NCI-H146 treated with DMSO at 0.1 percent for 48 hours (cell line): Measurements from ENCODE around the gene PNKP.

Source experiments
- DNase-seq: peaks from one replicate; lab custom pipeline; 2025; ENCODE audit not compliant: unreplicated experiment; lab: John Stamatoyannopoulos, UW

Gene PNKP

DNA sequence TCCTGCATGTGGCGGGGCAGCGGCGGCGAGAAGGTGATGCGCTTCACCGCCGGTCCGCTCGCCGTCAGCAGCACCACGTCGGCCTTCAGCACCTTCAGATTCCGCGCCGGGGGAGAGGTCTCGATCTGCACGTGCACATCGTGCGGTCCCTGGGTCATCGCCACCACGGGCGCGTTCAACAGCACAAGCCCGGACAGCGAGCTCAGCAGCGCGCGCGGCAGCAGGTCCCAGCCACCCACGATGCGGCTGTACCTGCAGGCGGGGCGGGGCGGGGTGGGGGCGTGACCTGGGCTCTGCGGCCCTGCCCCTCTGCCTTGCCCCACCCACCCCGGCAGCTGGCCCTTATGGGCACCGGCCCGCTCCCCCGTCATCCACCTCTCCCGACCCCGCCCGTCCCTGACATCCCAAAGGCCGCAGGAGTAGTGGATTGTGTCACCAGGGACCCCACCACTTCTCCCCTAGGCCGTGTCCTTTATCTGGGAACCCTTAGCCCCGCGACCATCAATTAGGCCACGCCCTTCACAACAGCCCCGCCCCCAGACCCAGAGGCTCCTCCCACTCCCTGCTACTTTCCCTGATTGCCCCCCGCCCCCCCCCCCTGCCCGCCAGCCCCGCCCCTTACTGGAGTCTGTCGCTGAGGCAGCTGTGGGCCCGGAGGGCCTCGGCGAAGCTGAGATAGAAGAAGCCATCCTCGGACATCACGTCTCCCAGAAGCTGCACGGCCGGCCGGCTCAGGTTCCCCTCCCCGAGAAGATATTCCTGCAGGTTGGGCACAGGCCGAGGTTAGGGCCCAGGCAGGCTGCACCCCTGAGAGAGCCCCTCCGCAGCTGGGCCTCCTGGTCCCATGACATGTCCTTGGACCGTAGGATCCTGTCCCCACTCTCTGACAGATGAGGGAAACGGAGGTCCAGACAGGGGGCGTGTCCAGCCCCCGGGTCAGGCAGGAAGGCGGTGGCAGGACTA is 23.3 kb upstream of the PNKP start:
- DNase-seq: peak; percentile 68

- DNase-seq: peak; percentile 56
Measured at GRCh38 chr19:49889687-49890348, 22.4 kb upstream of the PNKP start.

- no peak for DNase-seq
Measured at GRCh38 chr19:49889038-49889686, 21.8 kb upstream of the PNKP start.

DNA sequence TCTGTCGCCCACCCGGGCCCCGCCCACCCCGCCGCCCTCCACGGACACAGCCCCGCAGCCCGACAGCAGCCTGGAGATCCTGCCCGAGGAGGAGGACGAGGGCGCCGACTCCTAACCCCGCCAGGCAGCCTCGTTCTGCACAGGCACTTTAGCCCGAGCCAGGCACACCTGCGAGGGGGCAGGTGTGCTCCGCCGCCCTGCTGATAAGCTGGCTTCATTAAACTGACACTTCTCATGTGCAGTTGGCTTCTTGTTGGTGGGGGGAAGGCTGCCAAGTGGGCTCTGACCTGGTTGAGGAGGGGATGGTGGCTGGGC is 21.1 kb upstream of the PNKP start:
- DNase-seq: peak; percentile 64

- DNase-seq: no peak
Measured at GRCh38 chr19:49887665-49888509, 20.5 kb upstream of the PNKP start.

DNA sequence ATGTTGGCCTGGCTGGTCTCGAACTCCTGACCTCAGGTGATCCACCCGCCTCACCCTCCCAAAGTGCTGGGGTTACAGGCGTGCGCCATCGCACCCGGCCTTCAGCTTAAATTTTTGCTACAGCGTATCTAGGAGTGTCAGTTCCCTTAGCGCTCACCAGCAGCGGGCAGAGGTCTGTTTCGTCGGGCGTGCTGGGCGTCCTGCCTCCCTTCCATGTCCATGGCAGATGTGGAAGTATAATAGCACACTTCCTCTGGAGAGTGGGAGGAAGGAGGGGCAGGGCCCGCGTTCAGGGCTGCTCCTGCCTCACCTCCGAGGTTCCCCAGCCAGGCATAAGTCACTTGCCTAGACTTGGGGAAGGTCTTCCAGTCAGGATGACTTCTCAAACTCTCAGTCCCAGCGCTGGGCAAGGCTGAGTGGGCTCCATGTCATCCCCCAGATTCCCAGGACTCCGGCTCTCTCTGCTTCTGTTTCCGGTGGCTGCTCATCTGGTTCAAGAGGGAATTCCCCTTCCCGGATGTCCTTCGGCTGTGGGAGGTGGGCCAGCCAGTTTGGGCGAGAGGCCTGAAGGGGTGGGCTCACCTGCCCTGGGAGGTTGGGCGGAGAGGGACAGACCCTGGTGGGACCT is 19.8 kb upstream of the PNKP start:
- no peak for DNase-seq

GRCh38 chr19:49884760-49885159 is 17.4 kb upstream of the PNKP start:
- no peak for DNase-seq

- no peak for DNase-seq
Measured at GRCh38 chr19:49884109-49884508, 16.7 kb upstream of the PNKP start.

DNA sequence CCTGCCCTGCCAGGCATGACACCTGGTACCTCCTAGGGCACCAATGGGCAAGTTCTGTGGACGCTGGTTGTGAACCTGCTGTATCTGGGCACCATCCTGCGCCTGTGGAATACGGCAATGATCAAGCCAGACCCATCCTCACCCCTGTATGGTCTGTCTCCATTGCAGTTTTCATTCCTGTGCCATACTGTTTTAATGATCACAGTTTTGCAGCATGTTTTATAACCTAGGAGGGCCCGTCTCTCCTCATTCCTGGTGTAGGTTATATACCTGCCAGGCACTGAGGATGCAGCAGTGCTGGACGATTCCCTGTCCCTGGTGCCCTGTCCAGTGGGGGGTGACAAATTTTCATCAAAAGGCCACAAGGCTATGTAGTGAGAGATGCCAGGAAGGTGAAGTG is 15.7 kb upstream of the PNKP start:
- DNase-seq: no peak

GRCh38 chr19:49882643-49883042 is 15.3 kb upstream of the PNKP start:
- no peak for DNase-seq

DNA sequence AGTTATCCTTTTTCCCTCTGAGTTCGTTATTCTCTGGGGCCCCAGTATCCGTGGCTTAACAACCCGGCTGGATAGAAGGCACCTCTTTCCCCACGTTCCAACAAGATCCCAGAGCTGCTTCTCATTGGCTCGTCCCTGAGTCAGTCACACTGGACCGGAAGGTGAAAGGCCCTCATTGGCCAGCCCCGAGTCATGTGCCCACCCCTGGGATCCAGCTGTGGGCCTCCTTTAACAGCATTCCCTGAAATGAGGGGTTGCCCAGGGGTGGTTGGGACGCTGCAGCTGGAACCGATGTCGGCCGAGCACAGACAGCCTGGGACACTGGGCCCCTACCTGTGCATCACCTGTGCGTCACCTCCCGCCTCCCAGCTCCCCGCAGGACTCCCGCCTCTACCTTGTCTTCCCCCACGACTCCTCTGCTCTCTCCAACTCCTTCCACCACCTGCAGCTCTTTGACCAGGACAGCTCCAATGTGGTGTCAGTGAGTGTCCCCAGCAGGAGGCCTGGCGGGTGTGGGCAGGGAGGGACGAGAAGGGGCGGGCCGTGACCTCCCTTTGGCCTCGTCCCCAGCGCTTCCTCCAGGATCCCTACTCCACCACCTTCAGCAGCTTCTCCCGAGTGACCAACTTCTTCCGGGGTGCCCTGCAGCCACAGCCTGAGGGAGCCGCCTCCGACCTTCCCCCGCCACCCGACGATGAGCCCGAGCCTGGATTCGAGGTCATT is 14.5 kb upstream of the PNKP start:
- DNase-seq: no peak

- no peak for DNase-seq
Measured at GRCh38 chr19:49881186-49881585, 13.8 kb upstream of the PNKP start.

DNA sequence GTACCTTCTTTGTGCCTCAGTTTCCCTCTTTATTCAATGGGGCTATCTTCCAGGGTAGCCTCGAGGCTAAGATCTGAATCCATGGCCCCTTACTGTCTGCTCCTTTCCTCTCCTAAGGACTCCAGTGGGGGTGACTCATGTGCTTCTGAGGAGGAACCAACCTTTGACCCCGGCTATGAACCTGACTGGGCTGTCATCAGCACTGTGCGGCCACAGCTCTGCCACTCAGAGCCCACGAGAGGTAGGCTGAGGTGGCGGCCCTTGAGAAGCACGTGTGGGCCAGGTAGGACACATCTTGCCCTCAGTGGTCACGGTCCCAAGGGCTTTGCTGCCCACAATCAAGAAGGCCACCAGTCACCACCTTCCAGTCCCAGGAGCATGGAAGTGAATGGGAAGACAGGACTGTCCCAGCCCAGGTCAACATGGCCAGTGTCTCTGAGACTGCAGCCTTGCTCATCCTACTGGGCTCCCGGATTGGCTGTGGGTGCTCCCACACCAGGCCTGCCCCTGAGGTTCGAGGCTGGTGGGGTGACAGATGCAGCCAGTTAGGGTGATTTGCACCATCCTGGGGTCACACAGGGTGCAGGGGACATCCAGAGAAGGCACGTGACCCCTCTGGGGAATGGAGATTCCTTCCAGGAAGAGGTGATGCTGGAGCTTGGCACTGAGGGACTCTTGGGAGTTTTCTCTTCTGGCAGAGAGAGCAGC is 12.9 kb upstream of the PNKP start:
- DNase-seq: no peak

GRCh38 chr19:49879243-49879963 is 12.0 kb upstream of the PNKP start:
- no peak for DNase-seq

- no peak for DNase-seq
Measured at GRCh38 chr19:49878744-49879070, 11.3 kb upstream of the PNKP start.

DNA sequence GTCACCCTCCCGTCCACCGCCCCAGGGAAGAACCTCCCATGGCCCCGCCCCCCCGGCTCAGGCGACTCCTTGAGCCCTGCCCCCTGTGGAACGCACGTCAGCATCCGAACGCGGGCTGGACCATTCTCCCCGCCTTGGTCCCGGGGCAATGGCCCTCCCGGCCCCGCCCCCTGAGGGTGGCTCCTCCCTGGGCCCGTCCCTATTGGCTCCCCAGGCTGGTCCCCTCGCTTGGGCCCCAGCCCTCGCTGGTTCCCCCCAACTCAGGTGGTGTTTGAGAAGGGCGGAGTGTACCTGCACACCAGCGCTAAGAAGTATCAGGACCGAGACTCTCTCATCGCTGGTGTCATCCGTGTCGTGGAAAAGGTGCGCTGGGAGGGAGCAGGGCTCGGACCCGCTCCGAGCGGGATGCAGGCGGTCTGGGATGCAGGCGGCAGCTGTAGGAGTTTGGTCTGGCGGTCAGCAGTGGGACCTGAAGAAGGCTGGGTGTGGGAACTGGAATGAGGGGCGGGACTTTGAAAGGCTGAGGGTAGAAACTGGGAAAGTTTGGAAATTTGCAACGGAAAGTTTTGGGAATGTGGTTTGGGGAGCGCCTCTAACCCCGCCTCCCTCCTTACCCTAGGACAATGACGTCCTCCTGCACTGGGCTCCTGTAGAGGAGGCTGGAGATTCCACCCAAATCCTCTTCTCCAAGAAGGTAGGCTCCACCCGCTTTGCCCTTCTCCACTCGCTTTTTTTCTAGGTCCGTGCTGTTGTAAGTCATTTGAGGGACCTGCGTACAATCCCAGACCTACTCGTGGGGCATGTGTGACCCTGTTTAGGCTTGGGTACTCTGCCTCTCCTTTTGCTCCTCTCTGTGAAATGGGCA is 10.7 kb upstream of the PNKP start:
- DNase-seq: peak; percentile 96

- peak; percentile 99 for DNase-seq
Measured at GRCh38 chr19:49877020-49877878, 9.9 kb upstream of the PNKP start, which contains the start of the genes AKT1S1 and TBC1D17. Gene AKT1S1 (minus strand): TSS chr19:49877355. CDS start chr19:49873295, 4,060 bp downstream. Gene TBC1D17 (plus strand): TSS chr19:49877702. CDS start chr19:49877724, 22 bp downstream.
